CD14-positive monocyte (primary cell): ENCODE data around the gene GNB5. TPM values are rescaled to one million over a fixed set of nuclear protein-coding genes. Genes with fewer than 3 reads are reported as not detected.

ENCODE experiments used
- DNase-seq, 3 donors: peaks; one replicate each; pipeline ENCODE4 v3.0.0-alpha.2; 2011 to 2022
- H2AFZ ChIP-seq: 2 replicates; pipeline ENCODE4 v1.6.0; 2012; ENCODE audit warnings: mild to moderate bottlenecking, low read depth, low read length, inconsistent platforms; ENCODE audit not compliant: insufficient read depth, poor library complexity, severe bottlenecking
- H3K27ac ChIP-seq, 2 donors: 1 replicate in 1 of 2; 2 replicates in 1 of 2; pipeline ENCODE4 v1.5.1; 2012 to 2013; ENCODE audit warnings: low read length in 2 of 2, control low read depth in 1 of 2, inconsistent platforms in 1 of 2, low read depth in 1 of 2, mild to moderate bottlenecking in 1 of 2
- H3K27me3 ChIP-seq, 2 donors: one replicate each; pipeline versions ENCODE4 v1.6.0 to v1.6.1; 2011 to 2013; ENCODE audit warnings: low read length in 2 of 2; ENCODE audit not compliant: control insufficient read depth in 2 of 2, insufficient read depth in 2 of 2
- H3K36me3 ChIP-seq, 2 donors: replicated peaks in 1 of 2; 1 replicate in 1 of 2; 2 replicates in 1 of 2; pipeline versions ENCODE4 v1.5.1 to v1.6.1; 2012 to 2013; ENCODE audit warnings: low read length in 2 of 2, control low read depth in 1 of 2, inconsistent platforms in 1 of 2, mild to moderate bottlenecking in 1 of 2; ENCODE audit not compliant: insufficient read depth in 2 of 2, control insufficient read depth in 1 of 2
- H3K4me1 ChIP-seq, 2 donors: 1 replicate in 1 of 2; 2 replicates in 1 of 2; pipeline versions ENCODE4 v1.5.1 to v1.6.1; 2012 to 2013; ENCODE audit warnings: low read length in 2 of 2, control low read depth in 1 of 2, inconsistent platforms in 1 of 2, mild to moderate bottlenecking in 1 of 2, moderate library complexity in 1 of 2; ENCODE audit not compliant: insufficient read depth in 2 of 2, control insufficient read depth in 1 of 2
- H3K4me2 ChIP-seq: replicated peaks from 2 replicates; pipeline ENCODE3; 2012; ENCODE audit warnings: low read length, moderate library complexity, mild to moderate bottlenecking; ENCODE audit not compliant: poor library complexity, severe bottlenecking; ENCODE audit errors: extremely low read depth
- H3K4me3 ChIP-seq, 3 experiments: fragments of 200-600 bp in 1 of 3; sonication (generic) in 1 of 3; replicated peaks in 1 of 3; 1 replicate in 2 of 3; 2 replicates in 1 of 3; pipeline ENCODE4 v1.5.1; 2011 to 2013; ENCODE audit warnings: low read length in 3 of 3, mild to moderate bottlenecking in 3 of 3, control low read depth in 2 of 3, low read depth in 2 of 3, inconsistent platforms in 1 of 3, moderate library complexity in 1 of 3
- H3K79me2 ChIP-seq: 2 replicates; pipeline ENCODE4 v1.6.0; 2012; ENCODE audit warnings: mild to moderate bottlenecking, control low read depth, inconsistent platforms, low read length, moderate library complexity; ENCODE audit not compliant: insufficient read depth
- H3K9ac ChIP-seq: 2 replicates; pipeline ENCODE4 v1.6.0; 2017; ENCODE audit warnings: low read length, mild to moderate bottlenecking; ENCODE audit not compliant: insufficient read depth, poor library complexity, severe bottlenecking
- H3K9me3 ChIP-seq, 2 donors: replicated peaks in 1 of 2; 1 replicate in 1 of 2; 2 replicates in 1 of 2; pipeline versions ENCODE4 v1.5.1 to v1.6.1; 2012 to 2013; ENCODE audit warnings: low read length in 2 of 2, control low read depth in 1 of 2; ENCODE audit not compliant: control insufficient read depth in 1 of 2, insufficient read depth in 1 of 2
- H4K20me1 ChIP-seq: 2 replicates; pipeline ENCODE4 v1.6.0; 2012; ENCODE audit warnings: mild to moderate bottlenecking, low read length, control low read depth, moderate library complexity; ENCODE audit not compliant: insufficient read depth
- H3K27ac Mint-ChIP-seq, 7 donors: one replicate each; pipeline ENCODE4 v1.8.0; 2020; ENCODE audit warnings: mild to moderate bottlenecking in 7 of 7, mixed read lengths in 7 of 7, moderate library complexity in 6 of 7, inconsistent platforms in 2 of 7
- H3K27me3 Mint-ChIP-seq, 3 donors: one replicate each; pipeline ENCODE4 v1.8.0; 2021 to 2022; ENCODE audit warnings: low read depth in 3 of 3, mild to moderate bottlenecking in 3 of 3, mixed read lengths in 3 of 3, moderate library complexity in 3 of 3, inconsistent platforms in 1 of 3
- H3K36me3 Mint-ChIP-seq, 2 donors: one replicate each; pipeline ENCODE4 v1.8.0; 2020; ENCODE audit warnings: mixed read lengths in 2 of 2, inconsistent platforms in 1 of 2, mild to moderate bottlenecking in 1 of 2
- H3K4me1 Mint-ChIP-seq: one replicate; pipeline ENCODE4 v1.8.0; 2020; ENCODE audit warnings: mild to moderate bottlenecking, mixed read lengths
- H3K4me3 Mint-ChIP-seq, 2 donors: one replicate each; pipeline ENCODE4 v1.8.0; 2020; ENCODE audit warnings: mild to moderate bottlenecking in 2 of 2, mixed read lengths in 2 of 2, moderate library complexity in 1 of 2
- H3K9me3 Mint-ChIP-seq, 7 donors: one replicate each; pipeline ENCODE4 v1.8.0; 2020 to 2022; ENCODE audit warnings: mixed read lengths in 7 of 7, mild to moderate bottlenecking in 6 of 7, moderate library complexity in 6 of 7, inconsistent platforms in 2 of 7
- CTCF ChIP-seq: fragments of 200-600 bp; IDR thresholded peaks from one replicate; pipeline ENCODE4 v1.8.0; 2022; ENCODE audit warnings: antibody characterized with exemption, mild to moderate bottlenecking
- WGBS: methylation state at CpG from one replicate; pipeline ENCODE4 v1.1.5; 2013; ENCODE audit warnings: missing lambda C conversion rate; ENCODE audit not compliant: insufficient coverage; 5-methylcytosine and 5-hydroxymethylcytosine counted together
- intact Hi-C, 2 donors: fragments of 100-400 bp; cut with micrococcal nuclease; formaldehyde crosslinking; loops; one replicate each; pipeline versions ENCODE4 v1.15.0 to v1.15.1; 2023
- polyA plus RNA-seq, 3 donors: library from polyadenylated mRNA; depleted of rRNA in 1 of 3; unstranded in 2 of 3; stranded (reverse) in 1 of 3; fragments of 300-500 nt in 2 of 3; fragments of >200 nt in 1 of 3; fragmentation: Illumina TruSeq in 2 of 3; gene quantifications; 1 replicate in 2 of 3; 2 replicates in 1 of 3; pipeline ENCODE4 v1.2.3, GENCODE V29; 2012 to 2021

Gene GNB5
- polyA plus RNA-seq, 3 donors: 3.1 to 5.4 (median 4.3) TPM

- Histone ChIP-seq H3K4me2 (no peak overlapping the region), H4K20me1 (no peaks in the 10 kb centered on the region)
- TF ChIP-seq CTCF: peak; percentile 69
These were observed 17.2 kb upstream of the GNB5 start for GRCh38 chr15:52208306-52208946.

GRCh38 chr15:52207191-52207590 lies 16.0 kb upstream of the GNB5 start:
- Histone ChIP-seq H3K36me3 (no peaks in the 10 kb centered on the region), H3K79me2 (no peaks in the 10 kb centered on the region), H3K27me3 (no peaks in the 10 kb centered on the region), H4K20me1 (no peaks in the 10 kb centered on the region), H3K9me3 (no peaks in the 10 kb centered on the region), H3K27ac (no peak overlapping the region), H3K9ac (no peak overlapping the region), H3K4me1 (peaks cover 18 to 26% of the 10 kb centered on the region in 2 donors), H3K4me2 (peak overlapping the region; percentile 29), H3K4me3 (peak overlapping the region in 1 of 3 experiments; percentile 4), H2AFZ (no peak overlapping the region)
- H3K27ac Mint-ChIP-seq: no peak overlapping the region
- H3K36me3 Mint-ChIP-seq: no peaks in the 10 kb centered on the region
- TF ChIP-seq CTCF: no peak
- peak in 2 of 3 donors; percentile 7 to 8 for DNase-seq
- H3K4me1 Mint-ChIP-seq: peaks cover 28% of the 10 kb centered on the region
- intact Hi-C loops: no loop called here
- H3K9me3 Mint-ChIP-seq: no peaks in the 10 kb centered on the region
- no CpG with 5 or more reads among the region's 1 CpG for WGBS
- H3K27me3 Mint-ChIP-seq: peaks cover 0 to 1% (median 0%) of the 10 kb centered on the region in 3 donors
- H3K4me3 Mint-ChIP-seq: no peak overlapping the region

More at GRCh38 chr15:52208306-52208946, 17.2 kb upstream of the GNB5 start:
- 100% methylated on average over 2 of the region's 2 CpGs for WGBS
- Mint-ChIP-seq H3K27ac (peak overlapping the region in 3 of 7 donors; percentile 39 to 52 (median 49)), H3K9me3 (no peaks in the 10 kb centered on the region), H3K27me3 (peaks cover 0 to 1% (median 0%) of the 10 kb centered on the region in 3 donors), H3K36me3 (no peaks in the 10 kb centered on the region), H3K4me3 (no peak overlapping the region), H3K4me1 (peaks cover 28% of the 10 kb centered on the region)
- intact Hi-C loops: no loop called here
- Histone ChIP-seq H3K27me3 (no peaks in the 10 kb centered on the region), H3K27ac (no peak overlapping the region), H3K4me1 (peaks cover 18 to 26% of the 10 kb centered on the region in 2 donors), H3K36me3 (no peaks in the 10 kb centered on the region), H3K9ac (no peak overlapping the region), H2AFZ (peak overlapping the region; percentile 43), H3K79me2 (no peaks in the 10 kb centered on the region), H3K9me3 (no peaks in the 10 kb centered on the region), H3K4me3 (no peak overlapping the region)
- DNase-seq: peak in 2 of 3 donors; percentile 6 to 15
